ENCODE data around the gene SLC6A19.

SLC6A19 gene

GRCh38 chr5:1159774-1160406, 41.5 kb upstream of the SLC6A19 start:
- no peaks in the 10 kb centered on the region for H3K9me3 ChIP-seq (ENCODE audit: insufficient read depth, low read depth, low read length)
- no peak overlapping the region for H3K4me3 ChIP-seq (ENCODE audit: low read length)
- H3K36me3 ChIP-seq (ENCODE audit: insufficient read depth, low read length) = no peaks in the 10 kb centered on the region
- H3K9ac ChIP-seq (ENCODE audit: low read depth, low read length) = no peak overlapping the region
- peaks cover 32% of the 10 kb centered on the region for H3K27me3 ChIP-seq (ENCODE audit: insufficient read depth, low read length)
- H3K27ac ChIP-seq (ENCODE audit: low read depth, low read length) = no peak overlapping the region
- WGBS = 75% methylated on average over 4 of the region's 4 CpGs
- no peaks in the 10 kb centered on the region for H3K4me1 ChIP-seq (ENCODE audit: insufficient read depth, low read length)

- no peaks in the 10 kb centered on the region for H3K36me3 ChIP-seq (ENCODE audit: insufficient read depth, low read length)
- no peak overlapping the region for H3K27ac ChIP-seq (ENCODE audit: low read depth, low read length)
- H3K4me3 ChIP-seq (ENCODE audit: low read length) = no peak overlapping the region
- no peaks in the 10 kb centered on the region for H3K9me3 ChIP-seq (ENCODE audit: insufficient read depth, low read depth, low read length)
- H3K9ac ChIP-seq (ENCODE audit: low read depth, low read length) = no peak overlapping the region
- H3K27me3 ChIP-seq (ENCODE audit: insufficient read depth, low read length) = peaks cover 18% of the 10 kb centered on the region
- WGBS = 82% methylated on average over 23 of the region's 23 CpGs
- H3K4me1 ChIP-seq (ENCODE audit: insufficient read depth, low read length) = no peaks in the 10 kb centered on the region
These were observed 40.1 kb upstream of the SLC6A19 start for GRCh38 chr5:1161108-1161832.

GRCh38 chr5:1161833-1162229, 39.6 kb upstream of the SLC6A19 start:
- Histone ChIP-seq H3K4me1 (ENCODE audit: insufficient read depth, low read length) (no peaks in the 10 kb centered on the region), H3K4me3 (ENCODE audit: low read length) (no peak overlapping the region), H3K27me3 (ENCODE audit: insufficient read depth, low read length) (peaks cover 13% of the 10 kb centered on the region), H3K9ac (ENCODE audit: low read depth, low read length) (no peak overlapping the region), H3K27ac (ENCODE audit: low read depth, low read length) (no peak overlapping the region), H3K9me3 (ENCODE audit: insufficient read depth, low read depth, low read length) (no peaks in the 10 kb centered on the region), H3K36me3 (ENCODE audit: insufficient read depth, low read length) (no peaks in the 10 kb centered on the region)
- WGBS = 92% methylated on average over 19 of the region's 19 CpGs

- Histone ChIP-seq H3K27ac (ENCODE audit: low read depth, low read length) (no peak overlapping the region), H3K27me3 (ENCODE audit: insufficient read depth, low read length) (peaks cover 8% of the 10 kb centered on the region; the same call in 1 of the 2 replicates), H3K9me3 (ENCODE audit: insufficient read depth, low read depth, low read length) (no peaks in the 10 kb centered on the region), H3K9ac (ENCODE audit: low read depth, low read length) (no peak overlapping the region), H3K4me3 (ENCODE audit: low read length) (no peak overlapping the region), H3K36me3 (ENCODE audit: insufficient read depth, low read length) (no peaks in the 10 kb centered on the region), H3K4me1 (ENCODE audit: insufficient read depth, low read length) (no peaks in the 10 kb centered on the region)
- WGBS = 92% methylated on average over 17 of the region's 17 CpGs
These were observed 39.1 kb upstream of the SLC6A19 start for GRCh38 chr5:1162276-1162675.

- no peak overlapping the region for H3K4me3 ChIP-seq (ENCODE audit: low read length)
- H3K9ac ChIP-seq (ENCODE audit: low read depth, low read length) = no peak overlapping the region
- H3K9me3 ChIP-seq (ENCODE audit: insufficient read depth, low read depth, low read length) = no peaks in the 10 kb centered on the region
- H3K36me3 ChIP-seq (ENCODE audit: insufficient read depth, low read length) = no peaks in the 10 kb centered on the region
- no peaks in the 10 kb centered on the region for H3K4me1 ChIP-seq (ENCODE audit: insufficient read depth, low read length)
- 92% methylated on average over 8 of the region's 8 CpGs for WGBS
- 0 out of 2 replicates have a peak, but pooled peaks cover 4% of the 10 kb centered on the region for H3K27me3 ChIP-seq (ENCODE audit: insufficient read depth, low read length)
- no peak overlapping the region for H3K27ac ChIP-seq (ENCODE audit: low read depth, low read length)
These were observed 38.6 kb upstream of the SLC6A19 start for GRCh38 chr5:1162751-1163150.

- Histone ChIP-seq H3K36me3 (ENCODE audit: insufficient read depth, low read length) (no peaks in the 10 kb centered on the region), H3K4me3 (ENCODE audit: low read length) (no peak overlapping the region), H3K9ac (ENCODE audit: low read depth, low read length) (no peak overlapping the region), H3K27me3 (ENCODE audit: insufficient read depth, low read length) (no peaks in the 10 kb centered on the region), H3K4me1 (ENCODE audit: insufficient read depth, low read length) (no peaks in the 10 kb centered on the region), H3K27ac (ENCODE audit: low read depth, low read length) (no peak overlapping the region), H3K9me3 (ENCODE audit: insufficient read depth, low read depth, low read length) (no peaks in the 10 kb centered on the region)
- 95% methylated on average over 12 of the region's 12 CpGs for WGBS
These were observed 38.0 kb upstream of the SLC6A19 start for GRCh38 chr5:1163366-1163765.

GRCh38 chr5:1163879-1164278, 37.5 kb upstream of the SLC6A19 start:
- no peaks in the 10 kb centered on the region for H3K36me3 ChIP-seq (ENCODE audit: insufficient read depth, low read length)
- 93% methylated on average over 14 of the region's 14 CpGs for WGBS
- H3K4me3 ChIP-seq (ENCODE audit: low read length) = no peak overlapping the region
- H3K27ac ChIP-seq (ENCODE audit: low read depth, low read length) = no peak overlapping the region
- no peaks in the 10 kb centered on the region for H3K9me3 ChIP-seq (ENCODE audit: insufficient read depth, low read depth, low read length)
- no peaks in the 10 kb centered on the region for H3K4me1 ChIP-seq (ENCODE audit: insufficient read depth, low read length)
- H3K27me3 ChIP-seq (ENCODE audit: insufficient read depth, low read length) = no peaks in the 10 kb centered on the region
- H3K9ac ChIP-seq (ENCODE audit: low read depth, low read length) = no peak overlapping the region

GRCh38 chr5:1164696-1165630, 36.4 kb upstream of the SLC6A19 start:
- H3K27ac ChIP-seq (ENCODE audit: low read depth, low read length) = no peak overlapping the region
- WGBS = 89% methylated on average over 27 of the region's 27 CpGs
- H3K4me3 ChIP-seq (ENCODE audit: low read length) = no peak overlapping the region
- no peak overlapping the region for H3K9ac ChIP-seq (ENCODE audit: low read depth, low read length)
- H3K9me3 ChIP-seq (ENCODE audit: insufficient read depth, low read depth, low read length) = no peaks in the 10 kb centered on the region
- no peaks in the 10 kb centered on the region for H3K27me3 ChIP-seq (ENCODE audit: insufficient read depth, low read length)
- no peaks in the 10 kb centered on the region for H3K4me1 ChIP-seq (ENCODE audit: insufficient read depth, low read length)
- H3K36me3 ChIP-seq (ENCODE audit: insufficient read depth, low read length) = no peaks in the 10 kb centered on the region

- Histone ChIP-seq H3K9me3 (ENCODE audit: insufficient read depth, low read depth, low read length) (no peaks in the 10 kb centered on the region), H3K9ac (ENCODE audit: low read depth, low read length) (no peak overlapping the region), H3K4me3 (ENCODE audit: low read length) (no peak overlapping the region), H3K27ac (ENCODE audit: low read depth, low read length) (no peak overlapping the region), H3K36me3 (ENCODE audit: insufficient read depth, low read length) (no peaks in the 10 kb centered on the region), H3K4me1 (ENCODE audit: insufficient read depth, low read length) (no peaks in the 10 kb centered on the region), H3K27me3 (ENCODE audit: insufficient read depth, low read length) (no peaks in the 10 kb centered on the region)
These were observed 35.5 kb upstream of the SLC6A19 start for GRCh38 chr5:1165864-1166263.

- H3K27me3 ChIP-seq (ENCODE audit: insufficient read depth, low read length) = no peaks in the 10 kb centered on the region
- H3K4me3 ChIP-seq (ENCODE audit: low read length) = no peak overlapping the region
- no peak overlapping the region for H3K27ac ChIP-seq (ENCODE audit: low read depth, low read length)
- no peaks in the 10 kb centered on the region for H3K36me3 ChIP-seq (ENCODE audit: insufficient read depth, low read length)
- no peaks in the 10 kb centered on the region for H3K9me3 ChIP-seq (ENCODE audit: insufficient read depth, low read depth, low read length)
- H3K9ac ChIP-seq (ENCODE audit: low read depth, low read length) = no peak overlapping the region
- H3K4me1 ChIP-seq (ENCODE audit: insufficient read depth, low read length) = no peaks in the 10 kb centered on the region
These were observed 35.0 kb upstream of the SLC6A19 start for GRCh38 chr5:1166370-1166769.

- 84% methylated on average over 4 of the region's 4 CpGs for WGBS
- Histone ChIP-seq H3K27me3 (ENCODE audit: insufficient read depth, low read length) (no peaks in the 10 kb centered on the region), H3K9me3 (ENCODE audit: insufficient read depth, low read depth, low read length) (no peaks in the 10 kb centered on the region), H3K9ac (ENCODE audit: low read depth, low read length) (no peak overlapping the region), H3K27ac (ENCODE audit: low read depth, low read length) (no peak overlapping the region), H3K4me3 (ENCODE audit: low read length) (no peak overlapping the region), H3K4me1 (ENCODE audit: insufficient read depth, low read length) (no peaks in the 10 kb centered on the region), H3K36me3 (ENCODE audit: insufficient read depth, low read length) (no peaks in the 10 kb centered on the region)
These were observed 34.1 kb upstream of the SLC6A19 start for GRCh38 chr5:1167361-1167727.

All from HUES64 (cell line).